Measurements from ENCODE around the gene SATB2. TPM values are rescaled to one million over a fixed set of nuclear protein-coding genes. Genes with fewer than 3 reads are reported as not detected.

SATB2 gene
- total RNA-seq, 1 experiment from 2014 or later, result 7.8 TPM

- BruUV-seq (replicated peaks), result no TSS peak
- DNase-seq, result no peak
- Histone ChIP-seq H3K9me2 (ENCODE audit: insufficient read depth) (no peaks in the 10 kb centered on the region), H3F3A (ENCODE audit: insufficient read depth, low read depth) (no peaks in the 10 kb centered on the region), H3K27me3 (ENCODE audit: insufficient read depth, low read depth) (no peaks in the 10 kb centered on the region), H3K9me3 (ENCODE audit: insufficient read depth, low read depth) (no peaks in the 10 kb centered on the region), H3K79me2 (ENCODE audit: low read depth) (no peaks in the 10 kb centered on the region), H3K4me3 (no peak overlapping the region), H3K36me3 (ENCODE audit: low read depth) (no peaks in the 10 kb centered on the region), H3K4me1 (replicated peaks; ENCODE audit: insufficient read depth) (no peaks in the 10 kb centered on the region), H2AFZ (no peak overlapping the region), H3K27ac (no peak overlapping the region), H3K4me2 (no peak overlapping the region), H4K20me1 (ENCODE audit: insufficient read depth) (no peaks in the 10 kb centered on the region)
- ChIA-PET POLR2A (ENCODE audit: unreplicated experiment) (no interaction called here), CTCF (no interaction called here)
- TF ChIP-seq EZH2 (IDR thresholded peaks at IDR 0.05; ENCODE audit: low read depth), result no peak
- TF ChIP-seq, protein P1, sequence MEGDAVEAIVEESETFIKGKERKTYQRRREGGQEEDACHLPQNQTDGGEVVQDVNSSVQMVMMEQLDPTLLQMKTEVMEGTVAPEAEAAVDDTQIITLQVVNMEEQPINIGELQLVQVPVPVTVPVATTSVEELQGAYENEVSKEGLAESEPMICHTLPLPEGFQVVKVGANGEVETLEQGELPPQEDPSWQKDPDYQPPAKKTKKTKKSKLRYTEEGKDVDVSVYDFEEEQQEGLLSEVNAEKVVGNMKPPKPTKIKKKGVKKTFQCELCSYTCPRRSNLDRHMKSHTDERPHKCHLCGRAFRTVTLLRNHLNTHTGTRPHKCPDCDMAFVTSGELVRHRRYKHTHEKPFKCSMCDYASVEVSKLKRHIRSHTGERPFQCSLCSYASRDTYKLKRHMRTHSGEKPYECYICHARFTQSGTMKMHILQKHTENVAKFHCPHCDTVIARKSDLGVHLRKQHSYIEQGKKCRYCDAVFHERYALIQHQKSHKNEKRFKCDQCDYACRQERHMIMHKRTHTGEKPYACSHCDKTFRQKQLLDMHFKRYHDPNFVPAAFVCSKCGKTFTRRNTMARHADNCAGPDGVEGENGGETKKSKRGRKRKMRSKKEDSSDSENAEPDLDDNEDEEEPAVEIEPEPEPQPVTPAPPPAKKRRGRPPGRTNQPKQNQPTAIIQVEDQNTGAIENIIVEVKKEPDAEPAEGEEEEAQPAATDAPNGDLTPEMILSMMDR (conservative IDR thresholded peaks at IDR 0.05), result no peak
- intact Hi-C loops (cut with micrococcal nuclease; ENCODE audit: unreplicated experiment), result no loop called here
Observed at GRCh38 chr2:199392363-199392762, 65.4 kb downstream of the SATB2 start.

DNA sequence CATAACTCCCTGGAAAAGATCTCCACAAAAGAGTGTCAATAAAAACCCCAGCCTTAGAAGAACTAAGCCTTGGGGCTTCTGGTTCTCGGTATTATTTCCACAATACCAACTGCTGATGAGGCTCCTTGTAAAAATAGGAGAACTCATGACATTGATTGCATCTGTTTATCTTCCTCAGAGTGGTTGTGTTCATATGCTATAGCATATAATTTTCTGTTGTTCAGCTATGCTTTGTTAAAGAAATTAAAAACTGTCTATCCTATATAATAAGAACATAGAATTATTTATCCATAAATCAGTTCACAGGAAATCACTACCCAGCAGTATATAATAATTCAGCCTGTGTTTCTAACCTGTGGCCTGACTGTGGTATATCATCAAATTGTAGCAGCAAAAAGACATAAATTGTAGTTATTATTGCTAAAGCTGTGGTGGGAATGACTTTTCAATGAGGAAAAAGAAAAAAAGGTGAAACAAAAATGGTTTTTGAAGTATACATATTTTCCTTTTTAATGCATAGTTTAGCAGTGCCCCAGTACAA, 68.9 kb downstream of the SATB2 start:
- Histone ChIP-seq H3K9me3 (ENCODE audit: insufficient read depth, low read depth) (no peaks in the 10 kb centered on the region), H3K9me2 (ENCODE audit: insufficient read depth) (no peaks in the 10 kb centered on the region), H3K4me1 (replicated peaks; ENCODE audit: insufficient read depth) (no peaks in the 10 kb centered on the region), H3K4me3 (no peak overlapping the region), H3K27ac (no peak overlapping the region), H3K79me2 (ENCODE audit: low read depth) (no peaks in the 10 kb centered on the region), H2AFZ (no peak overlapping the region), H3K27me3 (ENCODE audit: insufficient read depth, low read depth) (no peaks in the 10 kb centered on the region), H4K20me1 (ENCODE audit: insufficient read depth) (no peaks in the 10 kb centered on the region), H3K4me2 (no peak overlapping the region), H3K36me3 (ENCODE audit: low read depth) (no peaks in the 10 kb centered on the region), H3F3A (ENCODE audit: insufficient read depth, low read depth) (no peaks in the 10 kb centered on the region)
- ChIA-PET CTCF (no interaction called here), POLR2A (ENCODE audit: unreplicated experiment) (no interaction called here)
- no TSS peak for BruUV-seq (replicated peaks)
- intact Hi-C loops (cut with micrococcal nuclease; ENCODE audit: unreplicated experiment), result no loop called here
- TF ChIP-seq EZH2 (IDR thresholded peaks at IDR 0.05; ENCODE audit: low read depth), result no peak
- TF ChIP-seq, protein P1 (conservative IDR thresholded peaks at IDR 0.05), result no peak
- no peak for DNase-seq

GRCh38 chr2:199384043-199384442, 73.7 kb downstream of the SATB2 start:
- H4K20me1 ChIP-seq (ENCODE audit: insufficient read depth), result no peaks in the 10 kb centered on the region
- no TSS peak for BruUV-seq (replicated peaks)
- DNase-seq, result no peak
- H3K4me1 ChIP-seq (replicated peaks; ENCODE audit: insufficient read depth), result no peaks in the 10 kb centered on the region
- no peaks in the 10 kb centered on the region for H3K36me3 ChIP-seq (ENCODE audit: low read depth)
- no peaks in the 10 kb centered on the region for H3K9me2 ChIP-seq (ENCODE audit: insufficient read depth)
- POLR2A ChIA-PET (ENCODE audit: unreplicated experiment), result no interaction called here
- intact Hi-C loops (cut with micrococcal nuclease; ENCODE audit: unreplicated experiment), result no loop called here
- no peaks in the 10 kb centered on the region for H3K79me2 ChIP-seq (ENCODE audit: low read depth)
- CTCF ChIA-PET, result no interaction called here
- H3K27ac ChIP-seq, result no peak overlapping the region
- no peak overlapping the region for H3K4me3 ChIP-seq
- H3K27me3 ChIP-seq (ENCODE audit: insufficient read depth, low read depth), result no peaks in the 10 kb centered on the region
- H3K9me3 ChIP-seq (ENCODE audit: insufficient read depth, low read depth), result no peaks in the 10 kb centered on the region
- H3F3A ChIP-seq (ENCODE audit: insufficient read depth, low read depth), result no peaks in the 10 kb centered on the region
- H3K4me2 ChIP-seq, result no peak overlapping the region
- TF ChIP-seq, protein P1 (conservative IDR thresholded peaks at IDR 0.05), result no peak
- no peak for TF ChIP-seq EZH2 (IDR thresholded peaks at IDR 0.05; ENCODE audit: low read depth)
- no peak overlapping the region for H2AFZ ChIP-seq
